Muscle of leg (tissue), 11 donors: Measurements from ENCODE around the gene PPP2R5C. TPM values are rescaled to one million over a fixed set of nuclear protein-coding genes. Genes with fewer than 3 reads are reported as not detected.

ENCODE experiments used
- DNase-seq: peaks from one replicate; pipeline ENCODE4 v3.0.0; 2013
- H3K27ac ChIP-seq: one replicate; pipeline ENCODE4 v1.5.1; 2013; ENCODE audit warnings: mild to moderate bottlenecking, low read length, control low read depth
- H3K27me3 ChIP-seq: one replicate; pipeline ENCODE4 v1.6.1; 2013; ENCODE audit warnings: low read length; ENCODE audit not compliant: control insufficient read depth, insufficient read depth
- H3K36me3 ChIP-seq: one replicate; pipeline ENCODE4 v1.6.1; 2013; ENCODE audit warnings: low read length; ENCODE audit not compliant: control insufficient read depth, insufficient read depth
- H3K4me1 ChIP-seq: one replicate; pipeline ENCODE4 v1.6.1; 2013; ENCODE audit warnings: low read length; ENCODE audit not compliant: control insufficient read depth, insufficient read depth
- H3K4me3 ChIP-seq: one replicate; pipeline ENCODE4 v1.5.1; 2013; ENCODE audit warnings: low read length, control low read depth
- H3K9me3 ChIP-seq: replicated peaks from 2 replicates; pipeline ENCODE4 v1.6.1; 2013; ENCODE audit warnings: low read depth, low read length; ENCODE audit not compliant: control insufficient read depth
- WGBS: methylation state at CpG from one replicate; pipeline ENCODE4 v1.1.5; 2013; ENCODE audit warnings: missing lambda C conversion rate; ENCODE audit not compliant: insufficient coverage; 5-methylcytosine and 5-hydroxymethylcytosine counted together
- polyA plus RNA-seq, 8 donors: library from polyadenylated mRNA; unstranded; fragments of 120-200 nt; gene quantifications; one replicate each; pipeline versions ENCODE4 v1.2.1 to v1.2.3, GENCODE V29; 2013; ENCODE audit warnings: inconsistent platforms in 1 of 8, low replicate concordance in 1 of 8; ENCODE audit not compliant: insufficient read length in 8 of 8, insufficient read depth in 1 of 8
- total RNA-seq: library from RNA; stranded (reverse); fragments of 120-200 nt; gene quantifications from one replicate; pipeline ENCODE4 v1.2.4, GENCODE V29; 2013

PPP2R5C gene
- total and polyA plus RNA-seq, 9 donors = 56.9 to 79.7 (median 65.9) TPM

GRCh38 chr14:101825797-101826196, 64.3 kb downstream of the PPP2R5C start:
- Histone ChIP-seq H3K27me3 (no peaks in the 10 kb centered on the region), H3K4me1 (peaks cover 13% of the 10 kb centered on the region), H3K9me3 (no peaks in the 10 kb centered on the region), H3K4me3 (no peak overlapping the region), H3K36me3 (peaks cover 7% of the 10 kb centered on the region), H3K27ac (no peak overlapping the region)
- DNase-seq = no peak
- WGBS = no CpG with 5 or more reads among the region's 3 CpGs

- Histone ChIP-seq H3K27me3 (no peaks in the 10 kb centered on the region), H3K27ac (no peak overlapping the region), H3K9me3 (no peaks in the 10 kb centered on the region), H3K36me3 (peaks cover 7% of the 10 kb centered on the region), H3K4me1 (peaks cover 13% of the 10 kb centered on the region), H3K4me3 (no peak overlapping the region)
- DNase-seq = no peak
Observed at GRCh38 chr14:101826351-101826750, 64.8 kb downstream of the PPP2R5C start.

- WGBS = 80% methylated on average over 1 of the region's 3 CpGs
- Histone ChIP-seq H3K9me3 (no peaks in the 10 kb centered on the region), H3K27me3 (no peaks in the 10 kb centered on the region), H3K4me3 (no peak overlapping the region), H3K4me1 (peaks cover 13% of the 10 kb centered on the region), H3K36me3 (peaks cover 9% of the 10 kb centered on the region), H3K27ac (no peak overlapping the region)
- DNase-seq = no peak
Observed at GRCh38 chr14:101827286-101827685, 65.8 kb downstream of the PPP2R5C start.

- H3K36me3 ChIP-seq = peaks cover 9% of the 10 kb centered on the region
- peaks cover 15% of the 10 kb centered on the region for H3K4me1 ChIP-seq
- WGBS = 44% methylated on average over 1 of the region's 2 CpGs
- no peak for DNase-seq
- H3K4me3 ChIP-seq = no peak overlapping the region
- H3K9me3 ChIP-seq = no peaks in the 10 kb centered on the region
- no peaks in the 10 kb centered on the region for H3K27me3 ChIP-seq
- H3K27ac ChIP-seq = no peak overlapping the region
Observed at GRCh38 chr14:101828046-101828445, 66.5 kb downstream of the PPP2R5C start.

GRCh38 chr14:101830271-101830670, 68.8 kb downstream of the PPP2R5C start:
- Histone ChIP-seq H3K27me3 (no peaks in the 10 kb centered on the region), H3K27ac (no peak overlapping the region), H3K9me3 (no peaks in the 10 kb centered on the region), H3K4me1 (peaks cover 17% of the 10 kb centered on the region), H3K4me3 (no peak overlapping the region), H3K36me3 (peaks cover 7% of the 10 kb centered on the region)
- 93% methylated on average over 2 of the region's 4 CpGs for WGBS
- no peak for DNase-seq

GRCh38 chr14:101833045-101833444, 71.5 kb downstream of the PPP2R5C start:
- H3K27me3 ChIP-seq = no peaks in the 10 kb centered on the region
- H3K4me3 ChIP-seq = no peak overlapping the region
- no peak overlapping the region for H3K27ac ChIP-seq
- DNase-seq = no peak
- H3K9me3 ChIP-seq = no peaks in the 10 kb centered on the region
- WGBS = 82% methylated on average over 6 of the region's 11 CpGs
- peaks cover 24% of the 10 kb centered on the region for H3K4me1 ChIP-seq
- peaks cover 10% of the 10 kb centered on the region for H3K36me3 ChIP-seq

GRCh38 chr14:101834397-101834796, 72.9 kb downstream of the PPP2R5C start:
- Histone ChIP-seq H3K4me3 (no peak overlapping the region), H3K27me3 (no peaks in the 10 kb centered on the region), H3K27ac (no peak overlapping the region), H3K4me1 (peaks cover 24% of the 10 kb centered on the region), H3K36me3 (peaks cover 10% of the 10 kb centered on the region), H3K9me3 (no peaks in the 10 kb centered on the region)
- WGBS = 90% methylated on average over 2 of the region's 4 CpGs
- no peak for DNase-seq

GRCh38 chr14:101834800-101835547, 73.5 kb downstream of the PPP2R5C start:
- 67% methylated on average over 5 of the region's 6 CpGs for WGBS
- no peak overlapping the region for H3K27ac ChIP-seq
- peak; percentile 44 for DNase-seq

GRCh38 chr14:101835566-101835965, 74.1 kb downstream of the PPP2R5C start:
- Histone ChIP-seq H3K4me1 (peaks cover 24% of the 10 kb centered on the region), H3K4me3 (no peak overlapping the region), H3K36me3 (peaks cover 5% of the 10 kb centered on the region), H3K27ac (no peak overlapping the region), H3K9me3 (no peaks in the 10 kb centered on the region), H3K27me3 (no peaks in the 10 kb centered on the region)
- DNase-seq = no peak
- 89% methylated on average over 7 of the region's 11 CpGs for WGBS

More at GRCh38 chr14:101834800-101835547, 73.5 kb downstream of the PPP2R5C start:
- Histone ChIP-seq H3K27me3 (no peaks in the 10 kb centered on the region), H3K4me1 (peaks cover 24% of the 10 kb centered on the region), H3K9me3 (no peaks in the 10 kb centered on the region), H3K36me3 (peaks cover 8% of the 10 kb centered on the region), H3K4me3 (no peak overlapping the region)

- Histone ChIP-seq H3K36me3 (peaks cover 5% of the 10 kb centered on the region), H3K9me3 (no peaks in the 10 kb centered on the region), H3K27me3 (no peaks in the 10 kb centered on the region), H3K4me3 (no peak overlapping the region), H3K4me1 (peaks cover 24% of the 10 kb centered on the region), H3K27ac (peak overlapping the region; percentile 53)
- peak; percentile 65 for DNase-seq
- WGBS = 50% methylated on average over 2 of the region's 8 CpGs
Observed at GRCh38 chr14:101836135-101836534, 74.6 kb downstream of the PPP2R5C start.
